Colonic mucosa (tissue), 4 donors: ENCODE data around the gene HELZ. TPM values are rescaled to one million over a fixed set of nuclear protein-coding genes. Genes with fewer than 3 reads are reported as not detected.
"Not testable (repeated sequence)": the region's sequence is repeated elsewhere in the genome, so short reads cannot be mapped to it uniquely, and the experiment has no call there.

Experiments used
- DNase-seq: peaks from one replicate; pipeline ENCODE4 v3.0.0-alpha.2; 2020
- H3K27ac ChIP-seq: fragments of 200-600 bp; one replicate; pipeline ENCODE4 v1.8.0; 2021
- H3K27me3 ChIP-seq: fragments of 200-600 bp; one replicate; pipeline ENCODE4 v1.8.0; 2021
- H3K36me3 ChIP-seq: fragments of 200-600 bp; one replicate; pipeline ENCODE4 v1.8.0; 2021
- H3K4me1 ChIP-seq: fragments of 200-600 bp; one replicate; pipeline ENCODE4 v1.8.0; 2021; ENCODE audit warnings: mild to moderate bottlenecking
- H3K4me3 ChIP-seq: fragments of 200-600 bp; one replicate; pipeline ENCODE4 v1.8.0; 2021
- H3K9ac ChIP-seq, 2 donors: one replicate each; pipeline ENCODE4 v1.7.0; 2013; ENCODE audit warnings: control low read depth in 2 of 2, low read depth in 2 of 2, low read length in 2 of 2
- H3K9me3 ChIP-seq: fragments of 200-600 bp; one replicate; pipeline ENCODE4 v1.8.0; 2021
- intact Hi-C: fragments of 100-400 bp; cut with DNase I; formaldehyde crosslinking; loops from one replicate; pipeline ENCODE4 v1.14.1; 2022
- total RNA-seq, 2 donors: library from RNA; stranded (reverse); fragmentation: NEBNext Ultra II Directional in 1 of 2; extraction: Animal tissue kit (Norgen Biotek cat#: 25700) in 1 of 2; gene quantifications; one replicate each; pipeline ENCODE4 v1.2.1, GENCODE V29; 2021
- TF ChIP-seq, protein P1 (sequence below): fragments of 200-600 bp; IDR thresholded peaks from one replicate; pipeline ENCODE4 v1.8.0; 2022; ENCODE audit warnings: antibody characterized with exemption, mild to moderate bottlenecking
- donor health status: healthy.
- donor health status: DM: no; HTN: no; CAD: no.
- donor health status: DM: no; HTN: no; CAD: no.

Gene HELZ
- total RNA-seq, 2 donors from 2014 or later = 38.6 to 55.9 TPM

DNA sequence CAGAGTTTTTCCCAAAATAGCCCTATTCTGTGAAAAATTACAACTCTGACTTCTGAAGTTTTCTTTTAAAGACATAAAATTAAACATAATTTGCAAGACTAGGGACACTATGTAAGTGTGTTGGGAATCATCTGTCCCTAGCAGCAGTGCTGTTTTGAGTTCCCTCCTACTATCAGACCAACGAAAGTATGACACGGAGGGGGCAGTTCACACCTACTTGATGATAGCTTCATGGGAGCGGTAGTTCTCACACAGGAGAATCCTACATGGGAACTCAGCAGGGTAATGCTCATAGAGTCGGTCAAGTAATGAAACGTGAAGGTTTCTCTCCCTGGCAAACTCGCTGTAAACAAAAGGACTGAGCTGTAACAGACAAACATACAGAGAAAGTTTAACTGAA is 96.6 kb downstream of the HELZ start:
- Histone ChIP-seq H3K36me3 (peaks cover 4% of the 10 kb centered on the region), H3K4me3 (no peak overlapping the region), H3K9ac (no peak overlapping the region), H3K27ac (no peak overlapping the region), H3K4me1 (no peaks in the 10 kb centered on the region), H3K27me3 (no peaks in the 10 kb centered on the region), H3K9me3 (no peaks in the 10 kb centered on the region)
- TF ChIP-seq, protein P1, sequence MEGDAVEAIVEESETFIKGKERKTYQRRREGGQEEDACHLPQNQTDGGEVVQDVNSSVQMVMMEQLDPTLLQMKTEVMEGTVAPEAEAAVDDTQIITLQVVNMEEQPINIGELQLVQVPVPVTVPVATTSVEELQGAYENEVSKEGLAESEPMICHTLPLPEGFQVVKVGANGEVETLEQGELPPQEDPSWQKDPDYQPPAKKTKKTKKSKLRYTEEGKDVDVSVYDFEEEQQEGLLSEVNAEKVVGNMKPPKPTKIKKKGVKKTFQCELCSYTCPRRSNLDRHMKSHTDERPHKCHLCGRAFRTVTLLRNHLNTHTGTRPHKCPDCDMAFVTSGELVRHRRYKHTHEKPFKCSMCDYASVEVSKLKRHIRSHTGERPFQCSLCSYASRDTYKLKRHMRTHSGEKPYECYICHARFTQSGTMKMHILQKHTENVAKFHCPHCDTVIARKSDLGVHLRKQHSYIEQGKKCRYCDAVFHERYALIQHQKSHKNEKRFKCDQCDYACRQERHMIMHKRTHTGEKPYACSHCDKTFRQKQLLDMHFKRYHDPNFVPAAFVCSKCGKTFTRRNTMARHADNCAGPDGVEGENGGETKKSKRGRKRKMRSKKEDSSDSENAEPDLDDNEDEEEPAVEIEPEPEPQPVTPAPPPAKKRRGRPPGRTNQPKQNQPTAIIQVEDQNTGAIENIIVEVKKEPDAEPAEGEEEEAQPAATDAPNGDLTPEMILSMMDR = no peak
- intact Hi-C loops = no loop called here
- DNase-seq = no peak

DNA sequence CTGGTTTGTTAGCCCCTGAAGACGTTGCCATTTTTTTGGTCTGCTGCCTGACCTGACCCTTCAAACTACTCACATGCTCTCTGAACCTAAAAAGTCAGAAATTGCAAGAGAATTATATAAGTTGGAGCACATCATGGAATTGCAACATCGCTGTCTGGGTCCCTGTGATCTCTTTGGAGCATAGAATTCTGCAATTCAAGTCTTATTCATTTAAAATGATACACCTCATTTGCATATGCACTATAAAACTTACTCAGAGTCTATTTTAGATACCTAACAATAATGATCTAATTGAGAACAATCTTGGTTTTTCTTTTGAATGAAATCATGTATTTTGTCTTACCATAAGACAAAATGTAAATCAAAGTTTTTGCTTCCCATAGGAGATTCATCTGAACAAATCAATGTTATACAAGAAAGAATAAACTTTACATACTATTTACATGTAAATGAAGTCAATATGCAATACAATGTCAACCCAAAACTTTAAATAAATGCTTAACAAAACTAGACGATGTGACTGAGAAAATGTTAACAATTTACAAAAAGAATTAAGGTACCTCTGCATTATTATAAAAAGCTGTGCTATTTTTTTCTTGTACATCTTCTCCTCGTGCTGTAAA is 99.7 kb downstream of the HELZ start:
- peaks cover 4% of the 10 kb centered on the region for H3K36me3 ChIP-seq
- no peaks in the 10 kb centered on the region for H3K4me1 ChIP-seq
- no peaks in the 10 kb centered on the region for H3K9me3 ChIP-seq
- H3K27ac ChIP-seq = no peak overlapping the region
- TF ChIP-seq, protein P1 = no peak
- DNase-seq = no peak
- no peak overlapping the region for H3K9ac ChIP-seq
- no peak overlapping the region for H3K4me3 ChIP-seq
- intact Hi-C loops = no loop called here
- H3K27me3 ChIP-seq = no peaks in the 10 kb centered on the region

DNA sequence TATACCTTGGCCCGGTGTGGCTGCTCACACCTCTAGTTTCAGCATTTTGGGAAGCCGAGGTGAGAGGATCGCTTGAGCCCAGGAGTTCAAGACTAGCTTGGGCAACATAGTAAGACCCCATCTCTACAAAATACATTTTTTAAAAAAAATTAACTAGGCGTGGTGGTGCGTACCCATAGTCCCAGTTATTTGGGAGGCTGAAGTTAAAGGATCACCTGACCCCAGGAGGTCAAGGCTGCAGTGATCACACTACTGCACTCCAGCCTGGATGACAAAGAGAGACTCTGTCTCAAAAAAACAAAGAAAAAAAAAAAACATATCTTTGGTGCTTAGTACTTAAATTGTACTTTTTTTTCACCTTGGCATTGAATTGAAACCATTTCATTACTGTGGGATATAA is 101.7 kb downstream of the HELZ start:
- intact Hi-C loops = no loop called here
- Histone ChIP-seq H3K4me3 (no peak overlapping the region), H3K9me3 (no peaks in the 10 kb centered on the region), H3K9ac (no peak overlapping the region), H3K27ac (no peak overlapping the region), H3K4me1 (no peaks in the 10 kb centered on the region), H3K27me3 (no peaks in the 10 kb centered on the region), H3K36me3 (peaks cover 4% of the 10 kb centered on the region)
- TF ChIP-seq, protein P1 = no peak
- no peak for DNase-seq

DNA sequence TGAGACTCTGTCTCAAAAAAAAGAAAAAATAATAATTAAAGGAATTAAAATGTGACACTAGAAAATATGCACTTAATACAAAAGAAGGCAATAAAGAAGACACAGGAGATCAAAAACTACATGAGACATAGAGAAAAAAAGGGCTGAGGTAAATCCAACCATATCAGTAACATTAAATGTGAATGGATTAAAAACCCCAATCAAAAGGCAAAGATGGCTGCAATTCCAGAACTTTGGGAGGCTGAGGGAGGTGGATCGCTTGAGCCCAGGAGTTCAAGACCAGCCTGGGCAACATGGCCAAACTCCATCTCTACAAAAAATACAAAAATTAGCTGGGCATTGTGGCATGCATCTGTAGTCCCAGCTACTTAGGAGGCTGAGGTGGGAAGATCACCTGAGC is 103.0 kb downstream of the HELZ start:
- intact Hi-C loops, H3K9ac ChIP-seq, H3K4me1 ChIP-seq, DNase-seq, H3K36me3 ChIP-seq, H3K27me3 ChIP-seq, H3K4me3 ChIP-seq, H3K27ac ChIP-seq, H3K9me3 ChIP-seq: not testable (repeated sequence)

DNA sequence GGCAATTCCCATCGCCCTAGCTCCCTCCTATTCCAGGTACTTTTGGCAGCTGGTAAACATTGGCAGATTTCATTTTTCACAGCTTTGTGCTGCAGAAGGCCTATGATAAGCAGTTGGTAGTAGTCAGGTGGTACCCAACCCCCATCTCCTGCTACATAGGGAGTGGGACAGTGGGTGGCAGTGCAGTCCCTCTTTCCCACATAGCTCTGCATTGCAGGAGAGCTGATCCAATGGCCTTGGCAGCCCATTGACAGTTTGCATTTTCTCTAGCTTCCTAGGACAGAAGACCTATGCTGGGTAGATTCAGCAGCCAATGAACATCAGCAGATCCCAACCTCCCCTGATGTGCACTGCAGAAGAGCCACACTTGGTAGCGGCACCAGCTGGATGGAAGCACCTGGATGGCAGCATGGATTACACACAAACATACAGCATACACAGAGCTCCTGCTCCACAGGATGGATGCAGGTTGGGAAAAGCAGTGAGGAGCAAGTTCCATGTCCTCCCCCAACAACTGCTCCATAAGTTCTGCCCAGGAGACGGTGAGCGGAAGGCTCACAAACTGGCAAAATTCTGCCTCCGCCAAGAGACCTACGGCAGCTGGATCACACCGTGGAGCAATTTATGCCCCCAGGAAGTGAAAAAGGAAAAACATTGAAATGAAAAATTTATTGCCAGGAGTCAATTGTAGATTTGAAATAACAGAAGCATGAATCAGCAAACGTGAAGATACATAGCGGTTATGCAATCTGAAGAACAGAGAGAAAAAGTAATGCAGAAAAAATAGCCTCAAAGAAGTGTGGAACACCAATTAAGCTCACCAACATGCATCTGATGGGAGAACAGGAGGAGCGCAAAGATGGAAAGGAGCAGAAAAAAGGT is 105.0 kb downstream of the HELZ start:
- H3K27ac ChIP-seq = no peak overlapping the region
- no peaks in the 10 kb centered on the region for H3K9me3 ChIP-seq
- H3K36me3 ChIP-seq = peaks cover 3% of the 10 kb centered on the region
- intact Hi-C loops = no loop called here
- no peak overlapping the region for H3K4me3 ChIP-seq
- TF ChIP-seq, protein P1 = no peak
- H3K9ac ChIP-seq = no peak overlapping the region
- H3K4me1 ChIP-seq = no peaks in the 10 kb centered on the region
- DNase-seq = no peak
- H3K27me3 ChIP-seq = no peaks in the 10 kb centered on the region

DNA sequence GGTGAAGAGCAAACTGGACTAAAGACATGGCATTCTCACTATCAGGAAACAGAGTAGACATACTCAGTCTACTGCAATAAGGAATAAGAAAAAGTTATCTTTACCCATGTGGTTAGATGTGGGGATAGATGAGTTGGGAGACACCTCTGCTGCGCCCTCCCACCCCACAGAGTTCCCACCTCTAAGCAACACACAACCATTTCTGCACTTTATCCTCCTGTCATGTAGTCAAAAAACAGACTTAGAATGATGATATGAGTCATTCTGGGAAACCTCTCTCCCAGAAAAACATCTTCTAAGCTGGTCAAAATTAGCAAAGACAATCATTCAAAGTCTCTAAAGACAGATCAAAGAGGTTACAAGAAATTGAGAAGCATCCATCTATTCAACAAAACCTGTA is 105.7 kb downstream of the HELZ start:
- H3K27ac ChIP-seq = no peak overlapping the region
- TF ChIP-seq, protein P1 = no peak
- intact Hi-C loops = no loop called here
- no peak overlapping the region for H3K4me3 ChIP-seq
- H3K27me3 ChIP-seq = no peaks in the 10 kb centered on the region
- H3K4me1 ChIP-seq = no peaks in the 10 kb centered on the region
- peaks cover 3% of the 10 kb centered on the region for H3K36me3 ChIP-seq
- H3K9ac ChIP-seq = no peak overlapping the region
- H3K9me3 ChIP-seq = no peaks in the 10 kb centered on the region
- DNase-seq = no peak
